Neural cell (in vitro differentiated cells): ENCODE measurements around the gene TNNI3. TPM values are rescaled to one million over a fixed set of nuclear protein-coding genes. Genes with fewer than 3 reads are reported as not detected.

Source experiments
- H2AFZ ChIP-seq: fragments of 200-600, 300-800 bp; sonication (generic), shearing (Covaris generic); 2 replicates; pipeline ENCODE4 v1.6.0; 2014; ENCODE audit warnings: low read depth, mild to moderate bottlenecking, antibody characterized with exemption, low read length, moderate library complexity
- H3F3A ChIP-seq: fragments of 200-600 bp; shearing (Covaris generic); 2 replicates; pipeline ENCODE4 v1.6.1; 2016; ENCODE audit warnings: mild to moderate bottlenecking, moderate library complexity, mixed read lengths, antibody characterized with exemption, low read length; ENCODE audit not compliant: insufficient read depth, poor library complexity, severe bottlenecking
- H3K27ac ChIP-seq: fragments of 200-600, 300-800 bp; sonication (generic), shearing (Covaris generic); 2 replicates; pipeline ENCODE4 v1.5.1; 2014; ENCODE audit warnings: mild to moderate bottlenecking, low read length, moderate library complexity
- H3K27me3 ChIP-seq: fragments of 300-800, 200-600 bp; sonication (generic), shearing (Covaris generic); 2 replicates; pipeline ENCODE4 v1.6.0; 2014; ENCODE audit warnings: mild to moderate bottlenecking, low read depth, low read length, moderate library complexity; ENCODE audit not compliant: insufficient read depth
- H3K36me3 ChIP-seq: fragments of 300-800, 200-600 bp; sonication (generic), shearing (Covaris generic); 2 replicates; pipeline ENCODE4 v1.5.1; 2014; ENCODE audit warnings: mild to moderate bottlenecking, antibody characterized with exemption, low read length, moderate library complexity; ENCODE audit not compliant: insufficient read depth
- H3K4me2 ChIP-seq: fragments of 300-800, 200-600 bp; sonication (generic), shearing (Covaris generic); 2 replicates; pipeline ENCODE4 v1.6.0; 2014; ENCODE audit warnings: mild to moderate bottlenecking, low read length
- H3K4me3 ChIP-seq: fragments of 300-800, 200-600 bp; sonication (generic), shearing (Covaris generic); 2 replicates; pipeline ENCODE4 v1.5.1; 2014; ENCODE audit warnings: mild to moderate bottlenecking, low read length, moderate library complexity
- H3K79me2 ChIP-seq: fragments of 200-600 bp; shearing (Covaris generic); replicated peaks from 2 replicates; pipeline ENCODE4 v1.6.0; 2014; ENCODE audit warnings: mild to moderate bottlenecking, low read length, moderate library complexity; ENCODE audit not compliant: insufficient read depth
- H3K9ac ChIP-seq: fragments of 300-800, 200-600 bp; sonication (generic), shearing (Covaris generic); 2 replicates; pipeline ENCODE4 v1.6.1; 2016; ENCODE audit warnings: mild to moderate bottlenecking, low read length, mixed read lengths
- H3K9me2 ChIP-seq: fragments of 200-600 bp; shearing (Covaris generic); 2 replicates; pipeline ENCODE4 v1.6.1; 2016; ENCODE audit warnings: mild to moderate bottlenecking, low read length, mixed read lengths; ENCODE audit not compliant: insufficient read depth
- H3K9me3 ChIP-seq: fragments of 200-600, 300-800 bp; sonication (generic), shearing (Covaris generic); 2 replicates; pipeline ENCODE4 v1.6.1; 2016; ENCODE audit warnings: mild to moderate bottlenecking, mixed run types, low read length, moderate library complexity, mixed read lengths
- H4K20me1 ChIP-seq: fragments of 200-600 bp; shearing (Covaris generic); 2 replicates; pipeline ENCODE4 v1.6.1; 2016; ENCODE audit warnings: mild to moderate bottlenecking, mixed run types; ENCODE audit not compliant: insufficient read depth
- CTCF ChIP-seq: fragments of 450-650 bp; IDR thresholded peaks from 2 replicates; pipeline ENCODE4 v1.5.1; 2014; ENCODE audit warnings: antibody characterized with exemption, mild to moderate bottlenecking, moderate library complexity; ENCODE audit not compliant: poor library complexity, severe bottlenecking
- EP300 ChIP-seq: fragments of 450-650 bp; conservative IDR thresholded peaks from 2 replicates; pipeline ENCODE4 v1.6.1; 2014; ENCODE audit warnings: antibody characterized with exemption, mild to moderate bottlenecking, moderate library complexity; ENCODE audit not compliant: poor library complexity, severe bottlenecking
- EZH2 ChIP-seq: fragments of 200-600, 300-800 bp; shearing (Covaris generic), sonication (generic); IDR thresholded peaks from 2 replicates; pipeline ENCODE4 v1.6.1; 2014; ENCODE audit warnings: antibody characterized with exemption, low read length, borderline replicate concordance, mild to moderate bottlenecking; ENCODE audit not compliant: insufficient read depth, poor library complexity, severe bottlenecking
- MXI1 ChIP-seq: fragments of 450-650 bp; conservative IDR thresholded peaks from 2 replicates; pipeline ENCODE4 v1.6.1; 2014; ENCODE audit warnings: antibody characterized with exemption, mild to moderate bottlenecking; ENCODE audit not compliant: poor library complexity, severe bottlenecking
- POLR2AphosphoS5 ChIP-seq: IDR thresholded peaks from 2 replicates; pipeline ENCODE4 v1.6.1; 2012
- RAD21 ChIP-seq: fragments of 450-650 bp; conservative IDR thresholded peaks from 2 replicates; pipeline ENCODE4 v1.6.1; 2014; ENCODE audit warnings: antibody characterized with exemption, mild to moderate bottlenecking, moderate library complexity
- REST ChIP-seq: IDR thresholded peaks from 2 replicates; pipeline ENCODE4 v1.6.1; 2012; ENCODE audit warnings: borderline replicate concordance
- SMC3 ChIP-seq: fragments of 450-650 bp; conservative IDR thresholded peaks from 2 replicates; pipeline ENCODE4 v1.6.1; 2014; ENCODE audit warnings: antibody characterized with exemption, mild to moderate bottlenecking, moderate library complexity; ENCODE audit not compliant: poor library complexity
- TAF1 ChIP-seq: IDR thresholded peaks from 2 replicates; pipeline ENCODE4 v1.6.1; 2012; ENCODE audit warnings: low read depth
- polyA plus RNA-seq: library from polyadenylated mRNA; depleted of rRNA; stranded (reverse); fragments of >200 nt; gene quantifications from 2 replicates; pipeline ENCODE4 v1.2.3, GENCODE V29; 2014

The TNNI3 gene
- polyA plus RNA-seq, 1 donor from 2014 or later = 22.5 TPM

- no peak overlapping the region for H3K4me2 ChIP-seq
- H3K36me3 ChIP-seq = no peaks in the 10 kb centered on the region
- H3K4me3 ChIP-seq = no peak overlapping the region
- peaks cover 21% of the 10 kb centered on the region for H3K27me3 ChIP-seq
- H2AFZ ChIP-seq = no peak overlapping the region
- no peaks in the 10 kb centered on the region for H3F3A ChIP-seq
- TF ChIP-seq MXI1 = no peak
- no peak for TF ChIP-seq RAD21
- TF ChIP-seq SMC3 = no peak
- no peak for TF ChIP-seq REST
- TF ChIP-seq TAF1 = no peak
- TF ChIP-seq CTCF = no peak
- TF ChIP-seq EZH2 = no peak
- TF ChIP-seq EP300 = no peak
- TF ChIP-seq POLR2AphosphoS5 = no peak
- no peaks in the 10 kb centered on the region for H4K20me1 ChIP-seq
- H3K9me2 ChIP-seq = no peaks in the 10 kb centered on the region
- H3K79me2 ChIP-seq = no peaks in the 10 kb centered on the region
- H3K27ac ChIP-seq = no peak overlapping the region
- no peaks in the 10 kb centered on the region for H3K9me3 ChIP-seq
- H3K9ac ChIP-seq = no peak overlapping the region
Observed at GRCh38 chr19:55160986-55161365, 3.4 kb upstream of the TNNI3 start.

GRCh38 chr19:55160128-55160985 lies 2.8 kb upstream of the TNNI3 start:
- H3K27ac ChIP-seq = no peak overlapping the region
- H3K79me2 ChIP-seq = no peaks in the 10 kb centered on the region
- no peak overlapping the region for H3K4me3 ChIP-seq
- H4K20me1 ChIP-seq = no peaks in the 10 kb centered on the region
- H3K9ac ChIP-seq = no peak overlapping the region
- H2AFZ ChIP-seq = no peak overlapping the region
- H3K9me3 ChIP-seq = no peaks in the 10 kb centered on the region
- no peaks in the 10 kb centered on the region for H3K9me2 ChIP-seq
- peaks cover 21% of the 10 kb centered on the region for H3K27me3 ChIP-seq
- no peaks in the 10 kb centered on the region for H3F3A ChIP-seq
- no peak overlapping the region for H3K4me2 ChIP-seq
- H3K36me3 ChIP-seq = no peaks in the 10 kb centered on the region
- TF ChIP-seq CTCF (peak; percentile 80), RAD21 (peak; percentile 64), REST (no peak), POLR2AphosphoS5 (no peak), SMC3 (peak; percentile 61), MXI1 (no peak), EP300 (no peak), EZH2 (no peak), TAF1 (no peak)
